GM12878 (cell line): ENCODE data around the gene AEBP1. TPM values are rescaled to one million over a fixed set of nuclear protein-coding genes. Genes with fewer than 3 reads are reported as not detected.
A peak's percentile ranks its signal among the peaks of the same experiment; 100 is the strongest.

Source experiments
- BHLHE40 ChIP-seq, 2 experiments: fragments of 450-650 bp in 1 of 2; IDR thresholded peaks; 2 replicates each; pipeline ENCODE4 v1.6.1; 2011 to 2017; ENCODE audit warnings: low read depth in 2 of 2, borderline replicate concordance in 1 of 2, improper control_type of control experiment in 1 of 2, low read length in 1 of 2, mild to moderate bottlenecking in 1 of 2
- CHD2 ChIP-seq: IDR thresholded peaks from 2 replicates; pipeline ENCODE4 v1.6.1; 2011; ENCODE audit warnings: low read depth, low read length, improper control_type of control experiment, borderline replicate concordance
- GATAD2B ChIP-seq: fragments of 450-650 bp; conservative IDR thresholded peaks from 2 replicates; pipeline ENCODE4 v1.6.1; 2017; ENCODE audit warnings: low read depth, mild to moderate bottlenecking, moderate library complexity
- HDGF ChIP-seq: fragments of 450-650 bp; IDR thresholded peaks from 2 replicates; pipeline ENCODE4 v1.6.1; 2016; ENCODE audit warnings: antibody characterized with exemption
- MXI1 ChIP-seq: fragments of 150-350 bp; IDR thresholded peaks from 2 replicates; pipeline ENCODE4 v1.6.1; 2011; ENCODE audit warnings: low read depth, mild to moderate bottlenecking, inconsistent platforms, low read length, improper control_type of control experiment
- MYC ChIP-seq: IDR thresholded peaks from 2 replicates; pipeline ENCODE4 v1.6.1; 2011; ENCODE audit warnings: mild to moderate bottlenecking, low read length, moderate library complexity, inconsistent platforms; ENCODE audit not compliant: insufficient read depth, insufficient replicate concordance, insufficient read length, severe bottlenecking
- NFYB ChIP-seq: IDR thresholded peaks from 2 replicates; pipeline ENCODE4 v1.6.1; 2011; ENCODE audit warnings: low read depth, mild to moderate bottlenecking, low read length, improper control_type of control experiment, moderate library complexity; ENCODE audit not compliant: insufficient read depth
- RFX5 ChIP-seq: IDR thresholded peaks from 2 replicates; pipeline ENCODE4 v1.6.1; 2011; ENCODE audit warnings: low read depth, low read length, improper control_type of control experiment
- SIX5 ChIP-seq: IDR thresholded peaks from 2 replicates; pipeline ENCODE4 v1.6.1; 2011; ENCODE audit warnings: mild to moderate bottlenecking, low read depth, low read length, moderate library complexity; ENCODE audit not compliant: severe bottlenecking
- SKIL ChIP-seq: fragments of 450-650 bp; IDR thresholded peaks from 2 replicates; pipeline ENCODE4 v1.6.1; 2017; ENCODE audit warnings: mild to moderate bottlenecking, low read depth, inconsistent platforms; ENCODE audit not compliant: poor library complexity, severe bottlenecking
- SMAD5 ChIP-seq: IDR thresholded peaks from 2 replicates; pipeline ENCODE4 v1.6.1; 2016; ENCODE audit warnings: antibody characterized with exemption, low read depth
- SP1 ChIP-seq: IDR thresholded peaks from one replicate; pipeline ENCODE4 v1.6.1; 2011; ENCODE audit warnings: low read depth, low read length
- SREBF2 ChIP-seq: IDR thresholded peaks from 2 replicates; pipeline ENCODE4 v1.6.1; 2012; ENCODE audit warnings: mild to moderate bottlenecking, low read length
- TCF7 ChIP-seq: IDR thresholded peaks from 2 replicates; pipeline ENCODE4 v1.6.1; 2014; ENCODE audit warnings: antibody characterized with exemption, borderline replicate concordance
- ZBTB4 ChIP-seq: fragments of 450-650 bp; formaldehyde crosslinking; IDR thresholded peaks from 2 replicates; pipeline ENCODE4 v1.4.0; 2022; ENCODE audit warnings: mild to moderate bottlenecking, moderate library complexity
- polyA plus RNA-seq, 11 experiments: library from polyadenylated mRNA; depleted of rRNA in 4 of 11; unstranded in 6 of 11; stranded (reverse) in 5 of 11; fragments of >200 nt; fragmentation: Nextera tagmentation in 4 of 11; fragmentation: Illumina TruSeq in 1 of 11; extraction: Ambion mirVana in 4 of 11; extraction: Trizol in 1 of 11; gene quantifications; 1 replicate in 1 of 11; 2 replicates in 10 of 11; pipeline versions ENCODE4 v1.2.1 to v1.2.3, GENCODE V29; 2011 to 2016; ENCODE audit warnings: inconsistent platforms in 2 of 11, missing spikeins in 2 of 11, low read depth in 1 of 11
- total RNA-seq, 4 experiments: library from RNA; depleted of rRNA in 3 of 4; stranded (reverse); fragments of >200 nt in 3 of 4; fragmentation: Illumina TruSeq in 1 of 4; extraction: Trizol in 1 of 4; gene quantifications; 2 replicates each; pipeline versions ENCODE4 v1.2.1 to v1.2.3, GENCODE V29; 2013 to 2021
- TF ChIP-seq, protein P1 (sequence below): IDR thresholded peaks from 2 replicates; pipeline ENCODE4 v1.6.1; 2011; ENCODE audit warnings: mild to moderate bottlenecking, low read depth, low read length, moderate library complexity; ENCODE audit not compliant: insufficient replicate concordance
- TF ChIP-seq, protein P2 (sequence below): fragments of 450-650 bp; IDR thresholded peaks from 2 replicates; pipeline ENCODE4 v1.6.1; 2016; ENCODE audit warnings: mild to moderate bottlenecking, moderate library complexity, borderline replicate concordance

The AEBP1 gene
- total and polyA plus RNA-seq, 10 of the 15 experiments (the other 5 are each of a cell fraction or from before 2014, with no cell fraction given): 0.06 to 0.23 (median 0.11) TPM; not detected in 5

GRCh38 chr7:44123190-44124003 is 19.3 kb downstream of the AEBP1 start, which contains the start of gene POLD2 (continued):
- TF ChIP-seq, protein P1, sequence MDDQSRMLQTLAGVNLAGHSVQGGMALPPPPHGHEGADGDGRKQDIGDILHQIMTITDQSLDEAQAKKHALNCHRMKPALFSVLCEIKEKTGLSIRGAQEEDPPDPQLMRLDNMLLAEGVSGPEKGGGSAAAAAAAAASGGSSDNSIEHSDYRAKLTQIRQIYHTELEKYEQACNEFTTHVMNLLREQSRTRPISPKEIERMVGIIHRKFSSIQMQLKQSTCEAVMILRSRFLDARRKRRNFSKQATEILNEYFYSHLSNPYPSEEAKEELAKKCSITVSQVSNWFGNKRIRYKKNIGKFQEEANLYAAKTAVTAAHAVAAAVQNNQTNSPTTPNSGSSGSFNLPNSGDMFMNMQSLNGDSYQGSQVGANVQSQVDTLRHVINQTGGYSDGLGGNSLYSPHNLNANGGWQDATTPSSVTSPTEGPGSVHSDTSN: peak; percentile 93
- TF ChIP-seq SMAD5 (no peak), MXI1 (peak; percentile 82), RFX5 (peak; percentile 95), SREBF2 (peak; percentile 31; the same call in 1 of the 2 replicates), HDGF (0 out of 2 replicates have a peak, but pooled peaks have one; percentile 52), MYC (peak; percentile 80), CHD2 (peak; percentile 72; the same call in 1 of the 2 replicates), ZBTB4 (no peak), GATAD2B (peak; percentile 62; the same call in 1 of the 2 replicates), SIX5 (no peak), SP1 (peak; percentile 93), TCF7 (no peak), SKIL (no peak), BHLHE40 (IDR thresholded peaks at IDR 0.05; ENCODE audit: borderline replicate concordance in 1 of 2, low read depth in 2 of 2, low read length in 1 of 2) (peak; percentile 67 to 87), NFYB (peak; percentile 85; the same call in 1 of the 2 replicates)
- TF ChIP-seq, protein P2, sequence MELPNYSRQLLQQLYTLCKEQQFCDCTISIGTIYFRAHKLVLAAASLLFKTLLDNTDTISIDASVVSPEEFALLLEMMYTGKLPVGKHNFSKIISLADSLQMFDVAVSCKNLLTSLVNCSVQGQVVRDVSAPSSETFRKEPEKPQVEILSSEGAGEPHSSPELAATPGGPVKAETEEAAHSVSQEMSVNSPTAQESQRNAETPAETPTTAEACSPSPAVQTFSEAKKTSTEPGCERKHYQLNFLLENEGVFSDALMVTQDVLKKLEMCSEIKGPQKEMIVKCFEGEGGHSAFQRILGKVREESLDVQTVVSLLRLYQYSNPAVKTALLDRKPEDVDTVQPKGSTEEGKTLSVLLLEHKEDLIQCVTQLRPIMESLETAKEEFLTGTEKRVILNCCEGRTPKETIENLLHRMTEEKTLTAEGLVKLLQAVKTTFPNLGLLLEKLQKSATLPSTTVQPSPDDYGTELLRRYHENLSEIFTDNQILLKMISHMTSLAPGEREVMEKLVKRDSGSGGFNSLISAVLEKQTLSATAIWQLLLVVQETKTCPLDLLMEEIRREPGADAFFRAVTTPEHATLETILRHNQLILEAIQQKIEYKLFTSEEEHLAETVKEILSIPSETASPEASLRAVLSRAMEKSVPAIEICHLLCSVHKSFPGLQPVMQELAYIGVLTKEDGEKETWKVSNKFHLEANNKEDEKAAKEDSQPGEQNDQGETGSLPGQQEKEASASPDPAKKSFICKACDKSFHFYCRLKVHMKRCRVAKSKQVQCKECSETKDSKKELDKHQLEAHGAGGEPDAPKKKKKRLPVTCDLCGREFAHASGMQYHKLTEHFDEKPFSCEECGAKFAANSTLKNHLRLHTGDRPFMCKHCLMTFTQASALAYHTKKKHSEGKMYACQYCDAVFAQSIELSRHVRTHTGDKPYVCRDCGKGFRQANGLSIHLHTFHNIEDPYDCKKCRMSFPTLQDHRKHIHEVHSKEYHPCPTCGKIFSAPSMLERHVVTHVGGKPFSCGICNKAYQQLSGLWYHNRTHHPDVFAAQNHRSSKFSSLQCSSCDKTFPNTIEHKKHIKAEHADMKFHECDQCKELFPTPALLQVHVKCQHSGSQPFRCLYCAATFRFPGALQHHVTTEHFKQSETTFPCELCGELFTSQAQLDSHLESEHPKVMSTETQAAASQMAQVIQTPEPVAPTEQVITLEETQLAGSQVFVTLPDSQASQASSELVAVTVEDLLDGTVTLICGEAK: no peak
